PFSK-1 (cell line): Measurements from ENCODE around the gene PARD3B.

ENCODE experiments used
- FOXP2 ChIP-seq: optimal IDR thresholded peaks from 2 replicates; pipeline ENCODE3; 2011; ENCODE audit warnings: borderline replicate concordance, control low read depth, inconsistent platforms; ENCODE audit not compliant: insufficient read depth; ENCODE audit errors: extremely low read length, extremely low read depth
- POLR2AphosphoS5 ChIP-seq: IDR thresholded peaks from 2 replicates; pipeline ENCODE4 v1.6.1; 2012; ENCODE audit warnings: low read depth, mild to moderate bottlenecking, control low read depth, low read length, moderate library complexity
- SIN3A ChIP-seq: IDR thresholded peaks from 2 replicates; pipeline ENCODE4 v1.6.1; 2012; ENCODE audit warnings: mild to moderate bottlenecking, low read length, moderate library complexity, borderline replicate concordance; ENCODE audit not compliant: insufficient read depth
- TAF1 ChIP-seq: IDR thresholded peaks from 2 replicates; pipeline ENCODE4 v1.6.1; 2012; ENCODE audit warnings: low read length, control low read depth, borderline replicate concordance; ENCODE audit not compliant: insufficient read depth
- TF ChIP-seq, protein P1 (sequence below), 2 experiments: IDR thresholded peaks; 2 replicates each; pipeline versions ENCODE4 v1.6.1 to v1.8.0; 2011 to 2012; ENCODE audit warnings: low read depth in 2 of 2, low read length in 2 of 2, control low read depth in 1 of 2, inconsistent platforms in 1 of 2, mild to moderate bottlenecking in 1 of 2, moderate library complexity in 1 of 2; ENCODE audit not compliant: insufficient read depth in 1 of 2

The PARD3B gene

DNA sequence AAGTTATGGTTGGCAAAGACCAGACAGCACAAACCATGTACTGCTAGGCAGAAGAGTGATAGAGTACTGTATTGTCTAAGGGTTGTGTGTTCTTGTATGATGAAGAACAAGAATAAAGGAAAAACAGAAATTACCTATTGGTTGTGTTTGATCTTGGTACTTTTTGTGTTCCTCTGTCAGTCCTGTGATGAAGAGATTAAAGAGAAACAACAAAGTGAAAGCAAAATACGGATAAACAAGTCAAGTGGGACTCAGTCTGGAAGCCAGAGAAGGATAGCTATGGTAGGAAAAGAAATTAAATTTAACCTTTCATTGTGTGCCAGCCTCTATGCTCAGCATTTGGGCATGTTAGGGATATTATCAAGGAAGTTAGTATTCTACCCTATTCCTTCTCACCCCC lies 413.1 kb downstream of the PARD3B start:
- TF ChIP-seq SIN3A (no peak), FOXP2 (no peak), POLR2AphosphoS5 (no peak), TAF1 (no peak)
- TF ChIP-seq, protein P1, sequence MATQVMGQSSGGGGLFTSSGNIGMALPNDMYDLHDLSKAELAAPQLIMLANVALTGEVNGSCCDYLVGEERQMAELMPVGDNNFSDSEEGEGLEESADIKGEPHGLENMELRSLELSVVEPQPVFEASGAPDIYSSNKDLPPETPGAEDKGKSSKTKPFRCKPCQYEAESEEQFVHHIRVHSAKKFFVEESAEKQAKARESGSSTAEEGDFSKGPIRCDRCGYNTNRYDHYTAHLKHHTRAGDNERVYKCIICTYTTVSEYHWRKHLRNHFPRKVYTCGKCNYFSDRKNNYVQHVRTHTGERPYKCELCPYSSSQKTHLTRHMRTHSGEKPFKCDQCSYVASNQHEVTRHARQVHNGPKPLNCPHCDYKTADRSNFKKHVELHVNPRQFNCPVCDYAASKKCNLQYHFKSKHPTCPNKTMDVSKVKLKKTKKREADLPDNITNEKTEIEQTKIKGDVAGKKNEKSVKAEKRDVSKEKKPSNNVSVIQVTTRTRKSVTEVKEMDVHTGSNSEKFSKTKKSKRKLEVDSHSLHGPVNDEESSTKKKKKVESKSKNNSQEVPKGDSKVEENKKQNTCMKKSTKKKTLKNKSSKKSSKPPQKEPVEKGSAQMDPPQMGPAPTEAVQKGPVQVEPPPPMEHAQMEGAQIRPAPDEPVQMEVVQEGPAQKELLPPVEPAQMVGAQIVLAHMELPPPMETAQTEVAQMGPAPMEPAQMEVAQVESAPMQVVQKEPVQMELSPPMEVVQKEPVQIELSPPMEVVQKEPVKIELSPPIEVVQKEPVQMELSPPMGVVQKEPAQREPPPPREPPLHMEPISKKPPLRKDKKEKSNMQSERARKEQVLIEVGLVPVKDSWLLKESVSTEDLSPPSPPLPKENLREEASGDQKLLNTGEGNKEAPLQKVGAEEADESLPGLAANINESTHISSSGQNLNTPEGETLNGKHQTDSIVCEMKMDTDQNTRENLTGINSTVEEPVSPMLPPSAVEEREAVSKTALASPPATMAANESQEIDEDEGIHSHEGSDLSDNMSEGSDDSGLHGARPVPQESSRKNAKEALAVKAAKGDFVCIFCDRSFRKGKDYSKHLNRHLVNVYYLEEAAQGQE (IDR thresholded peaks at IDR 0.05; ENCODE audit: insufficient read depth in 1 of 2, low read depth in 2 of 2, low read length in 2 of 2): no peak

- no peak for TF ChIP-seq FOXP2
- TF ChIP-seq SIN3A: no peak
- TF ChIP-seq POLR2AphosphoS5: no peak
- no peak for TF ChIP-seq TAF1
- TF ChIP-seq, protein P1 (IDR thresholded peaks at IDR 0.05; ENCODE audit: insufficient read depth in 1 of 2, low read depth in 2 of 2, low read length in 2 of 2): no peak
Measured at GRCh38 chr2:204964414-204964813, 419.1 kb downstream of the PARD3B start.

GRCh38 chr2:204966245-204966644 lies 421.0 kb downstream of the PARD3B start:
- TF ChIP-seq, protein P1 (IDR thresholded peaks at IDR 0.05; ENCODE audit: insufficient read depth in 1 of 2, low read depth in 2 of 2, low read length in 2 of 2): no peak
- TF ChIP-seq POLR2AphosphoS5: no peak
- TF ChIP-seq SIN3A: no peak
- TF ChIP-seq FOXP2: no peak
- no peak for TF ChIP-seq TAF1

DNA sequence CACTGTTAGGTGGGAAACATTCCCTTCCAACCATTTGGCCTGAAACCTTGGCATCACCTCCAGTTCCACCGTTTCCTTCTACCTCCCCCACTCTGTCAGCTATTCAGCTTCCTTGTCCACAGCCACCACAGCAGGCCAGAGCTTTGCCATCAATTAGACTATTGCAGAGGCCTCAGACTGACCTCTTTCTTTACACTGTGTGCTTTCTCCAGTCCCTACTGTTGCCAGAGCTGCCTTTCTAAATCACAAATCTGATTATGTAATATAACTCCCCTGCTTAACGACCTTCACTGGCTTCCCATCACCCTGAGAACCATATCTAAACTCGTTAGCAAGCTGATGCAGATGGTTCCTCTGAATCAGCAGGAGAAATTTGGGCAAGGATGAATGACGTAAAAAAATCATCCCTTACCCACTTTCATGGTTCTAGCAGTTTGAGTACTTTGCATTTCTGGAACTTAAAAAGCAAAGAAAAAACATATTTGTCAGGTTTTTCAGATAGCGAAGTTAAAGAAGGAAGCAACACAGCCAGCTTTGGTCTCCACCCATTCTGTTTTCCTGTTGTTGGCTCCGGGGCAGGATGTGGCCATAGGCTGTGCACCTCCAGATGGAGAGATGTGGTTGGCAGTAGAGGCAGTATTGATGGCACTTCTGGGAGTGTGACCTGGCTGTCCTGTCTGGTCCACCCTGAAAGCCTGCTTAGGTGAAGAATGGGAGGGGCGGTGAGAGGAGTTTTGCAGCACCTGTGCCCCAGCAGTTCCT lies 422.1 kb downstream of the PARD3B start:
- no peak for TF ChIP-seq SIN3A
- TF ChIP-seq TAF1: no peak
- TF ChIP-seq FOXP2: no peak
- TF ChIP-seq POLR2AphosphoS5: no peak
- TF ChIP-seq, protein P1 (IDR thresholded peaks at IDR 0.05; ENCODE audit: insufficient read depth in 1 of 2, low read depth in 2 of 2, low read length in 2 of 2): no peak
